ENCODE results near the gene TSPAN5. TPM values are rescaled to one million over a fixed set of nuclear protein-coding genes. Genes with fewer than 3 reads are reported as not detected.

The TSPAN5 gene
- total and polyA plus RNA-seq, 4 donors, result 2.6 to 9.9 (median 8.6) TPM

DNA sequence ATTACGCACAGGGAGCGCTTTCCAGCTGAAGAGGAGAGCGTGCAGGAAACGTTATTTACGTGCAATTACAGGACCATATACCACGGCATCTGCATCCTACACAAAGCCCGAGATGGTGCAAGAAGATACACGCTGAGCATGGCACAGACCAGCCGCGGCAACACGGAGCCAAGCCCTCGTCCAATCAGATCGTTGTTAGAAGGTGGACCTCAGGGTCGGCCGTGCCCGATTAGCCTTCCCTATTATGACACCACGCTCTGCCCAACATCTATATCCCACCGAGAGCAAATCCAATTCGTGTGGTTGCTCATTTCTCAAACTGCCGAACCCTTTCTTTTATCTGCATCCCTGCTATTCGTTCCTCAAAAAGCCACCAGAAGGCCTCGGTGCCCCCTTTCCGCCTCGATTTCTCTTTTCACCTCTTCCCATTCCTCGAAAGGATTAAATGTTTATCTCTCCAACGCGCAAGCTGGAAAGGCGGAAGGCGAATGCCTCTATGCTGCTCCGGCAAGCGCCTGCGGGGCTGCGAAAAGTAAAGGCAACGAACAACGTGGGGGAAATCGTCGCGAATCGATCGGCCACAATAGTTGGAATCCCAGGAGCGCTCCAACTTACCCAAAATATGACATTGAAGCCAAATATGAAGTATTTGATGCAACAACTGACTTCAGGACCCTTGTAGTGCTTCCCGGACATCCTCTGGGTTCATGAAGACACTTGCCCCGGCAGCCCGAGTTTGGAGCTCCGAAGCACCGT, 702 bp downstream of the TSPAN5 start:
- ATAC-seq (ENCODE audit: low FRiP score), result peak; percentile 35
- peaks cover 0 to 1% of the 10 kb centered on the region in 2 donors for H3K4me1 ChIP-seq (ENCODE audit: control insufficient read depth in 1 of 2, insufficient read depth in 2 of 2, low read length in 2 of 2)
- H3K27ac ChIP-seq (ENCODE audit: low read depth in 1 of 2, low read length in 2 of 2), result no peak overlapping the region
- DNase-seq, result peak; percentile 55 to 78
- 0% methylated on average over 46 of the region's 46 CpGs for WGBS, 2 donors
- no peaks in the 10 kb centered on the region for H3K27me3 ChIP-seq (ENCODE audit: control insufficient read depth in 1 of 2, insufficient read depth in 2 of 2, low read length in 1 of 2)
- no peaks in the 10 kb centered on the region for H3K9me3 ChIP-seq (ENCODE audit: control insufficient read depth, low read length)
- intact Hi-C loops (cut with DNase I), result loop anchor here in 1 of 2 donors (2.0 to 5.0 kb wide), 3 partner anchors 31 to 270 kb away; partner anchors contain the start of gene EIF4E
- H3K4me3 ChIP-seq (ENCODE audit: low read length in 2 of 2), result peak overlapping the region; percentile 46 to 67
- H3K36me3 ChIP-seq (ENCODE audit: control insufficient read depth in 1 of 2, insufficient read depth in 2 of 2, low read length in 1 of 2), result no peaks in the 10 kb centered on the region

DNA sequence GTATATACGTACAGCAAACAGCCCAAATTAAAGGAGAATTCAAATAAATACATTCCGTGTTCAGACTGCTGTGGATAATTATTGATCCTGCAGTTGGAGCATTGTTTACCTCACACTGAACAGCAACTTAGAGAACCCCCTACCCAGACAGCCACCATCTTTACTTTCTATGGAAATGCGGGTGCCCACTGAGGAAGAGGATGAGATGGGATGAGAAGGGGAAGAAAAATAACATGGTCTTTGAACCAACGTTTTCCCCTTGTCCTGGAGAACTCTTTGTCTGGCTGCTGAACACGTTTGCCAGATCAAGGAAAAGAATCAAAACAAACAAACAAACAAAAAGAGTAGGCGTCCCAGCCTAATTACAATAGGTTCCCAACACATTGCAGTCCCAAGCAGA, 1.5 kb downstream of the TSPAN5 start:
- no peak for DNase-seq
- Histone ChIP-seq H3K4me1 (ENCODE audit: control insufficient read depth in 1 of 2, insufficient read depth in 2 of 2, low read length in 2 of 2) (peaks cover 0 to 2% of the 10 kb centered on the region in 2 donors), H3K4me3 (ENCODE audit: low read length in 2 of 2) (peak overlapping the region in 1 of 2 donors; percentile 46), H3K27ac (ENCODE audit: low read depth in 1 of 2, low read length in 2 of 2) (no peak overlapping the region), H3K27me3 (ENCODE audit: control insufficient read depth in 1 of 2, insufficient read depth in 2 of 2, low read length in 1 of 2) (no peaks in the 10 kb centered on the region), H3K9me3 (ENCODE audit: control insufficient read depth, low read length) (no peaks in the 10 kb centered on the region), H3K36me3 (ENCODE audit: control insufficient read depth in 1 of 2, insufficient read depth in 2 of 2, low read length in 1 of 2) (no peaks in the 10 kb centered on the region)
- no peak for ATAC-seq (ENCODE audit: low FRiP score)
- 33 to 36% methylated on average over 6 of the region's 6 CpGs for WGBS, 2 donors
- intact Hi-C loops (cut with DNase I), result loop anchor here in 1 of 2 donors (5.0 kb wide), 2 partner anchors 190 to 270 kb away; partner anchors contain the start of gene EIF4E

DNA sequence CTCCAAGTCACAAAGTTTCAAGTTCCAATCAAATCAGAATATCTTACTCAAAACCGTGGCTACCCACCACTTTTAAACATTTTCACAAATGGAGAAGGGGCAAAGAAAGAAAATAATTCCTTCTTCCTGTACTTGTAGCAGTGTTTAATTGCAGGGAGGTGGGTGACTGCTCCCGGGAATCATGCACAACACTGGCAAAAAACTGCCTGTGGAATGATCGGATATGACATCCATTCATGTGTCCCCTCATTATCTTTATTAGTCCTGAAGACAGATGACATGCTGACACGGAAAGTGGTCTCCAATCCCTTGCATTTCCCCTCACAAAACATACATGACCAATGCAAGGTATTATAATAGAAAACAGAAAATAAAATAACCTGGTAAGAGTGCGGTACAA, 2.0 kb downstream of the TSPAN5 start:
- Histone ChIP-seq H3K4me3 (ENCODE audit: low read length in 2 of 2) (peak overlapping the region in 1 of 2 donors; percentile 27), H3K9me3 (ENCODE audit: control insufficient read depth, low read length) (no peaks in the 10 kb centered on the region), H3K27me3 (ENCODE audit: control insufficient read depth in 1 of 2, insufficient read depth in 2 of 2, low read length in 1 of 2) (no peaks in the 10 kb centered on the region), H3K36me3 (ENCODE audit: control insufficient read depth in 1 of 2, insufficient read depth in 2 of 2, low read length in 1 of 2) (no peaks in the 10 kb centered on the region), H3K4me1 (ENCODE audit: control insufficient read depth in 1 of 2, insufficient read depth in 2 of 2, low read length in 2 of 2) (peaks cover 0 to 2% of the 10 kb centered on the region in 2 donors), H3K27ac (ENCODE audit: low read depth in 1 of 2, low read length in 2 of 2) (no peak overlapping the region)
- intact Hi-C loops (cut with DNase I), result loop anchor here in 1 of 2 donors (5.0 kb wide), 2 partner anchors 189 to 271 kb away; partner anchors contain the start of gene EIF4E
- DNase-seq (no peak), ATAC-seq (ENCODE audit: low FRiP score) (no peak)
- WGBS, 2 donors, result 85% methylated on average over 5 of the region's 5 CpGs

DNA sequence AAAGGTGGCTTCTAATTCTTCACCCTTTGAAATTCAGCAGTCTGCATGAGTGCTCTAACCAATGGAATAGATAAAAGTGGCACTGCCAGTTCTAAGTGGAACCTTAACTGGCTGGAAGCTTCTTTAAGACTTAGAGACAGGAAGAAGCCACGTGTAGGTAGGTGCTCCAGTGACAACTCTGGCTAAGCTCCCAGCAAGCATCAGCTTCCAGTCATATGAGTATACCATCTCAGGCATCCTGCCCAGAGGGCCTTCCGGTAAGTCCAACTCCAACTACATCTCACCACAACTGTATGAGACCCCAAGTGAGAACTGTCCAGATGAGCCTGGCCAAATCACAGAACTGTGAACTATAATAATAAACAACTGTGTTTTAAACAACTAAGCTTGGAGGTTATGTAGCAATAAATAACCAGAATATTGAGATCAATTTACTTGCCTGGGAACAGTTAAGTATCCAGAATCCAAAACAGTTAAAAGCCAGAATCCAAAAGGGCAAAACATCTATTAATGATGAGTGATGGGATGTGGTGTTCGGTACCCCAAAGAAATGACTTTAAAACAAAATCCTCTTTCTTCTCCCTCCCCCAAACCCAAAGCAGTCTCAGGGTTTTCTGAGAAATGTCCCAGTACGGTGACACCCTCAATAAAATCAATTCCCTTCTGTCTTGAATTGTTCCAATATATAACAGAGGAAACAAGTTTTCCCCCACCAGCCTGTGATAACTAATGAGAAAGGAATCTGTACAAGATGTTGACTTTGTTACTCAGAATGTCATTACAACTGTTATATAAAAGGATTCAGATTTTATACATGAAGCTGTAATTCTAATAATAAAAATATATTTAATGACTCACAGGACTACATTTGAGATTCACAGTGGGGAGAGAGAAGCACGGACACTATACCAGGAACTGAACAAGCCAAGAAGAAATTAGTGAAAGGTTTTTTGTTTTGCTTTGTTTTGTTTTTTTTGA, 4.2 kb downstream of the TSPAN5 start:
- intact Hi-C loops (cut with DNase I), result no loop called here
- H3K4me1 ChIP-seq (ENCODE audit: control insufficient read depth in 1 of 2, insufficient read depth in 2 of 2, low read length in 2 of 2), result peaks cover 0 to 2% of the 10 kb centered on the region in 2 donors
- no peak overlapping the region for H3K27ac ChIP-seq (ENCODE audit: low read depth in 1 of 2, low read length in 2 of 2)
- no peak overlapping the region for H3K4me3 ChIP-seq (ENCODE audit: low read length in 2 of 2)
- ATAC-seq (ENCODE audit: low FRiP score), result no peak
- H3K27me3 ChIP-seq (ENCODE audit: control insufficient read depth in 1 of 2, insufficient read depth in 2 of 2, low read length in 1 of 2), result no peaks in the 10 kb centered on the region
- H3K9me3 ChIP-seq (ENCODE audit: control insufficient read depth, low read length), result no peaks in the 10 kb centered on the region
- no peak for DNase-seq
- no peaks in the 10 kb centered on the region for H3K36me3 ChIP-seq (ENCODE audit: control insufficient read depth in 1 of 2, insufficient read depth in 2 of 2, low read length in 1 of 2)
- 56 to 58% methylated on average over 5 of the region's 5 CpGs for WGBS, 2 donors

DNA sequence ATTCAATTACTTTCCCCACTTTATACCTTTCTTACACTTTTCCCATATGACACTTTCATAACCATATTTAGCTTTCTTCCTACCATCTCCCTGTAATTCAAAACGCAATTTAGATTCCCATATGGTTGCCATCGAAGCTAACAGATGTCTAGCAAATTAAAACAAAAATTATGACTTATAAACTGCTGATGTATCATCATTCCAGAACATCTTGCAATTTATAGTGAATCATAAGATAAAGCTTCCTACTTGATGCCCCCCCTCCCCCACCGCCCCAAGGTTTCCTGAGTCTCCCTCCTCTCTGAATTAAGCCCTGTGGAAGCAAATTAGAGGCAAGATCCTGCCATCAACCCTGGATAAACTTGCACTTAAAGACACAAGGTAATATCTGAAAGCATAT, 5.4 kb downstream of the TSPAN5 start:
- H3K27ac ChIP-seq (ENCODE audit: low read depth in 1 of 2, low read length in 2 of 2), result no peak overlapping the region

DNA sequence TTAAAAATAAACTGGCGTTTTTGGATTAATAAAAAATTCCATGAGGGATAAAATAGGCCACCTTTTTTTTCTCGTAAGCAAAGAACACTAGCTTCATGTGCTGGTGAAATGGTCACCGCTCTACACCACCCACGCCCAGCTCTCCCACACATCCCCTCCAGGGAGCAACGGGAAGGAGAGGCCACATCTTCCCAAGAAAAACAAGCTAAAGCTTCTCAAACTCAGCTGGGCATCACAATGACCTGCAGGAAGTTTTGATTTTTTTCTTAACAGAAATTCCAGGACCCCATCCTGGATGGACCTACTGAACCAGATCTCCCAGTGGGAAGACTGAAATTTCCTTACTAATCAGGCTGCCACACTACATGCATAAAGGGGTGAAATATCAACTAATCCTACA, 9.8 kb downstream of the TSPAN5 start:
- H3K27ac ChIP-seq (ENCODE audit: low read depth in 1 of 2, low read length in 2 of 2), result peak overlapping the region in 1 of 2 donors; percentile 48
- H3K36me3 ChIP-seq (ENCODE audit: control insufficient read depth in 1 of 2, insufficient read depth in 2 of 2, low read length in 1 of 2), result no peaks in the 10 kb centered on the region
- no peaks in the 10 kb centered on the region for H3K9me3 ChIP-seq (ENCODE audit: control insufficient read depth, low read length)
- 18 to 23% methylated on average over 5 of the region's 5 CpGs for WGBS, 2 donors
- H3K4me3 ChIP-seq (ENCODE audit: low read length in 2 of 2), result no peak overlapping the region
- ATAC-seq (ENCODE audit: low FRiP score), result no peak
- intact Hi-C loops (cut with DNase I), result no loop called here
- DNase-seq, result peak in 1 of 2 donors; percentile 57
- H3K27me3 ChIP-seq (ENCODE audit: control insufficient read depth in 1 of 2, insufficient read depth in 2 of 2, low read length in 1 of 2), result no peaks in the 10 kb centered on the region
- peaks cover 0 to 2% of the 10 kb centered on the region in 2 donors for H3K4me1 ChIP-seq (ENCODE audit: control insufficient read depth in 1 of 2, insufficient read depth in 2 of 2, low read length in 2 of 2)

More for the DNA sequence above, 5.4 kb downstream of the TSPAN5 start:
- no peaks in the 10 kb centered on the region for H3K27me3 ChIP-seq (ENCODE audit: control insufficient read depth in 1 of 2, insufficient read depth in 2 of 2, low read length in 1 of 2)
- 89 to 91% methylated on average over 3 of the region's 3 CpGs for WGBS, 2 donors
- ATAC-seq (ENCODE audit: low FRiP score) (no peak), DNase-seq (no peak)
- H3K4me3 ChIP-seq (ENCODE audit: low read length in 2 of 2), result no peak overlapping the region
- peaks cover 0 to 2% of the 10 kb centered on the region in 2 donors for H3K4me1 ChIP-seq (ENCODE audit: control insufficient read depth in 1 of 2, insufficient read depth in 2 of 2, low read length in 2 of 2)
- intact Hi-C loops (cut with DNase I), result no loop called here
- no peaks in the 10 kb centered on the region for H3K9me3 ChIP-seq (ENCODE audit: control insufficient read depth, low read length)
- H3K36me3 ChIP-seq (ENCODE audit: control insufficient read depth in 1 of 2, insufficient read depth in 2 of 2, low read length in 1 of 2), result no peaks in the 10 kb centered on the region

DNA sequence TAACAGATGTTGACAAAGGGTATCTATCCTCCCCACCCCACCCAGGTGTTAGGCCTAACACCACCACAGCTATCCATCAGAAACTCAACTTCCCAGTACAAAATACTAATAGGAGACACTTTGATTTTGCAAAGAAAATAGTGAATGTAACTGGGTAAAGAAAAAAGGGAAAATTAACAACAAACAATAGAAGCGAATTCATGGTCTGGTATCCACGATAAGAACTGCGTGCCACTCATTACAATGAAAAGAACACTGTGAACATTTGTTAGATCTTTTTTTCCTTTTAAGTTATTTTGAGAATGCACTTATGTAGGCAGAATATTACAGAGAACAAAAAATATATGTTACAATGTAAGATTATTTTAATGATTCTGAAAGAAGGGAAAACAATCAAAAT, 12.0 kb downstream of the TSPAN5 start:
- WGBS, 2 donors, result 86 to 96% methylated on average over 3 of the region's 3 CpGs
- H3K27me3 ChIP-seq (ENCODE audit: control insufficient read depth in 1 of 2, insufficient read depth in 2 of 2, low read length in 1 of 2), result no peaks in the 10 kb centered on the region
- H3K9me3 ChIP-seq (ENCODE audit: control insufficient read depth, low read length), result no peaks in the 10 kb centered on the region
- no peak for ATAC-seq (ENCODE audit: low FRiP score)
- no peak overlapping the region for H3K4me3 ChIP-seq (ENCODE audit: low read length in 2 of 2)
- H3K4me1 ChIP-seq (ENCODE audit: control insufficient read depth in 1 of 2, insufficient read depth in 2 of 2, low read length in 2 of 2), result no peaks in the 10 kb centered on the region
- no peak for DNase-seq
- no peak overlapping the region for H3K27ac ChIP-seq (ENCODE audit: low read depth in 1 of 2, low read length in 2 of 2)
- no peaks in the 10 kb centered on the region for H3K36me3 ChIP-seq (ENCODE audit: control insufficient read depth in 1 of 2, insufficient read depth in 2 of 2, low read length in 1 of 2)
- intact Hi-C loops (cut with DNase I), result no loop called here

DNA sequence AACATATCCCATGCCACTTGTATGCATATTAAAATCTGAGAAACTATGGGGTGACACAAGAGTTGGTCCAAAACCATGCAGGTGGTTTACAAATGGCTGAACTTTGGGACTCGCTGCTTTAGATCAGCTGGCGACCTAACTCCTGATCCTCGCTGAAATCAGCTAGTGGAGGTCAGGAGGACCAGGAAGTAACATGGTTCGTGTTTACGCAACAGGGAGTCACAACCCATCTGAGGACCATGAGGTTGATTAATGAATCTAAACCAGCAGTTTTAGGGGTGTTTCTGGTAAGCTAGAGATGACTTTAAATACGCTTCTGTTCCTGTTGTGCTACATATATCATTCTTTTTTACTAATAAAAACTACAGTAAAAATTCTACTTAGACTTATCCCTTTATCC, 12.9 kb downstream of the TSPAN5 start:
- intact Hi-C loops (cut with DNase I), result no loop called here
- Histone ChIP-seq H3K27me3 (ENCODE audit: control insufficient read depth in 1 of 2, insufficient read depth in 2 of 2, low read length in 1 of 2) (no peaks in the 10 kb centered on the region), H3K9me3 (ENCODE audit: control insufficient read depth, low read length) (no peaks in the 10 kb centered on the region), H3K36me3 (ENCODE audit: control insufficient read depth in 1 of 2, insufficient read depth in 2 of 2, low read length in 1 of 2) (no peaks in the 10 kb centered on the region), H3K4me1 (ENCODE audit: control insufficient read depth in 1 of 2, insufficient read depth in 2 of 2, low read length in 2 of 2) (no peaks in the 10 kb centered on the region), H3K4me3 (ENCODE audit: low read length in 2 of 2) (no peak overlapping the region), H3K27ac (ENCODE audit: low read depth in 1 of 2, low read length in 2 of 2) (no peak overlapping the region)
- 91 to 96% methylated on average over 6 of the region's 6 CpGs for WGBS, 2 donors
- ATAC-seq (ENCODE audit: low FRiP score) (no peak), DNase-seq (no peak)

Data from aorta (tissue), 5 donors.